Renal pelvis (tissue), 4 donors: ENCODE measurements around the gene GNLY. TPM values are rescaled to one million over a fixed set of nuclear protein-coding genes. Genes with fewer than 3 reads are reported as not detected.

ENCODE experiments used
- DNase-seq: peaks from one replicate; pipeline ENCODE4 v3.0.0-alpha.2; 2013
- polyA plus RNA-seq, 3 donors: library from polyadenylated mRNA; unstranded; fragments of 120-200 nt; gene quantifications; one replicate each; pipeline ENCODE4 v1.2.1, GENCODE V29; 2013; ENCODE audit not compliant: insufficient read length in 3 of 3

The GNLY gene
- polyA plus RNA-seq, 3 donors: 0.19 to 1.8 (median 0.51) TPM

- no peak for DNase-seq
Measured at GRCh38 chr2:85744741-85745601, 50.8 kb downstream of the GNLY start.

DNA sequence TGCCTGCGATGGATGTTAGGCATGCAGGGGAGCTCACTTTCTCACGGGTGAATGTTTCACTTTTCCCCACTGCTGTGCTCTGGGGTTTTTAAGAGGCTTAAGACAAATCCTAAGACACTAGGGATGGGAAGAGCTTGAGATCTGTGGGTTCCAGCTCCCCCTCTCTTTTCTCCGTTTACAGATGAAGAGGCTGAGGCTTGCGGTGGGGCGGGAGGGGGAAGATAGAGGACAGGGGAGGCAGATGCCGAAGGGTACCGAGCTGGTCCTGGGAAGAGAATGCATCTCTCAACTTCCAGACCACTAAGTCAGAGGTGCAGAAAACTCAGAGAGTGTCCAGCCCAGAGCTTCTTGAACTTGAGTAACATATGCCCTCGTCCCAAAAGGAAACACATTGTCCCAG is 51.5 kb downstream of the GNLY start:
- no peak for DNase-seq

DNA sequence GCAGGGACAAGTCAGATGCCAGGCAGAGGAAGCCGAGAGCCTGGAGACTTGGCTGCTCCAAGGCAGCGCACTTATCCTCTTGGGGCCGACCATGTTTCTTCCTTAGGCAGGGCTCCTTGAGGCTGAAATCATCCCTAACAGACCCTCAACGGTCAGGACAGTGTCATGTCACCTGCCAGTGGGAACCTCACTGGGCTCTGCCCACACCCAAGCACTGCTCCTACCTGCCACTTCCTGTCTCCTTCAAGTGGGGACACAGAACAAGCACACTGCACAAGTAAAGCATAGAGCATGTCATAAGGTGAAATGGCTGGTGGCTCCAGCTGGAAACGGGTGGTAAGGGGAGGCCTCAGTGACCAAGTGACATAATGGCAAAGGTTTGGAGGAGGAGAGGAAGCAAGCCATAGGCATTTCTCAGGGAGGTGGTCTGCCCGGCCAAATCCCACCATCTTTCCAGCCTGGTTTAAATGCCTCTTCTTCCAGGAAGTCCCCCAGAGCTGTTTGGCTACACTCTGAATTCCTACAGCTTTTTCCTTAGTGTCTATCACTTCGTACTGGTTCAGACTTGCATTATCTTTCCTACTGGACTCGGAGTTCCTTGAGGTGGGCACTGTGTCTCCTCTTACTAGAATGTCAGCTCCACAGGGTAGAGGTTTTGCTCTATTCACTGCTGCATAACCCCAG is 52.3 kb downstream of the GNLY start:
- no peak for DNase-seq

DNA sequence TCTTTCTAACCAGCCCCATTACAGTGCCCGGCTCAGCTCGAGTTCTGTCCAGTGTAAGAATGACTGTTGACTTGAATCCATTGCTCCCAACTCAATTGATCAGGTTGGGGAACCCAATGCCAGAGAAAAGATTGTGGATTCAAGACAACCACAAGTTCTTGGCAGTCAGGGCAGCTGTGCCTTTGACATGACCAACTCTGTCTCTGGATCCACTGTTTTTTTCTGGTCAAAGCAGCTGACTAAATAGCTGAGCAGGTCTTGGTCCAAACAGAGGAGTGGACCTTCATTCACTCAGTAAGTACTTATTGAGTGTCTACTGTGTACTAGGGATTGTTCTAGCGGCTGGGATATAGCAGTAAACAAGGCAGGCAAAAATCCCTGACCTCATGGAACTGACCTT is 53.3 kb downstream of the GNLY start:
- no peak for DNase-seq

DNA sequence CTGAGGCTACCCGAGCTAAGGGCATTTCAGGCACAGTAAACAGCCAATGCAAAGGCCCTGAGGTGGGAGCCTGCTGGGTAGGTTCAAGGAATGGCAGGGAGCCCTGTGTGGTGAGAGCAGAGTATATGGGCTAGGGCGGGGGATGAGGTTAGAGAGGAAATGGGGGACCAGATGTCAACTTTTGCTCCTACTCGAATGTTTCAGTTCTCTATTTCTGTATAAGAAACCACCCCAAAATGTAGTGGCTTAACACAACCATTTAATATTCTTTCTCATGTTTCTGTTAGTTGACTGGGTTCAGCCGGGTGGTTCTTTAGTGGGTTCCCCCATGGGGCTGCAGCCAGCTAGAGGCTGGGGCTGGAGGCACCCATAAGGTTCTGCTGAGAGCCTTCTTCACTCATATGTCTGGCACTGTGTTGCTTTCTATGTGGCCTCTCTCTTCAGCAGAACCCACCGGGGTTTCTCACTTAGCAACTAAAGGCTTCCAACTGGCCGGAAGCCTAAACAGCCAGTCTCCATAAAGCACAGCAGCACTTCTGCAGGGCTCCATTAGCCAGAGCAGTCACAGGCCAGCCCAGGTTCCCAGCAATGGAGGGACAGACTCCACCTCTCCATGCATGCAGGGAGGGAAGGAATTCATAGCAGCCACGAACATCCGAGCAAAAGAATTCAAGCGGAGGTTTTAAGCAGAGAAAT is 54.0 kb downstream of the GNLY start:
- no peak for DNase-seq

Other genes with a start within 250 kb of the GNLY start
- 100 to 1,000 TPM; 340 to 430 (median 417) TPM for gene MAT2A, start 155.2 kb upstream of the GNLY start, polyA plus RNA-seq
- 10 to 100 TPM; 34.9 to 47.7 (median 47.2) TPM for gene GGCX, start 132.9 kb upstream of the GNLY start, polyA plus RNA-seq
- gene VAMP8, start 116.8 kb upstream of the GNLY start, polyA plus RNA-seq: 100 to 1,000 TPM in 2 of 3 donors, 10 to 100 TPM in 1; 85.7 to 106 (median 103) TPM
- gene VAMP5, start 109.9 kb upstream of the GNLY start, polyA plus RNA-seq: 10 to 100 TPM; 39.0 to 46.1 (median 44.5) TPM
- gene RNF181, start 98.6 kb upstream of the GNLY start, polyA plus RNA-seq: 100 to 1,000 TPM; 136 to 149 (median 144) TPM
- gene TMEM150A, start 91.7 kb upstream of the GNLY start, polyA plus RNA-seq: 10 to 100 TPM; 42.7 to 47.0 (median 44.7) TPM
- gene C2orf68, start 82.3 kb upstream of the GNLY start, polyA plus RNA-seq: 10 to 100 TPM; 51.7 to 80.5 (median 77.9) TPM
- 10 to 100 TPM; 66.7 to 79.1 (median 70.6) TPM for gene USP39, start 78.2 kb upstream of the GNLY start, polyA plus RNA-seq
- under 1 TPM; 0.09 to 0.16 (median 0.15) TPM for gene SFTPB, start 26.2 kb upstream of the GNLY start, polyA plus RNA-seq
- 10 to 100 TPM; 13.0 to 17.6 (median 15.6) TPM for gene ATOH8, start 59.6 kb downstream of the GNLY start, polyA plus RNA-seq
- gene ST3GAL5, start 194.6 kb downstream of the GNLY start, polyA plus RNA-seq: 10 to 100 TPM in 2 of 3 donors, 1 to 10 TPM in 1; 9.2 to 12.4 (median 11.1) TPM